HEK293 (cell line): ENCODE data around the gene COPZ1.

Experiments
- CTCF ChIA-PET: fragments of 350-600 bp; formaldehyde crosslinking; extraction: SDS; loops from one replicate; lab custom pipeline; 2021; ENCODE audit warnings: antibody characterized with exemption; lab: Yijun Ruan, JAX
- POLR2A ChIA-PET: fragments of 300-600 bp; formaldehyde crosslinking; extraction: SDS; loops from one replicate; lab custom pipeline; 2020; ENCODE audit warnings: antibody characterized with exemption, inconsistent platforms; lab: Yijun Ruan, JAX
- H3K27ac ChIP-seq: fragments of 200-500 bp; sonication (Bioruptor generic); 2 replicates; pipeline ENCODE4 v1.5.1; 2014; ENCODE audit warnings: low read depth, low read length, control low read depth, inconsistent platforms; ENCODE audit errors: extremely low read depth
- H3K36me3 ChIP-seq, 2 experiments: fragments of 200-500 bp in 1 of 2; sonication (Bioruptor generic) in 1 of 2; 1 replicate in 1 of 2; 2 replicates in 1 of 2; pipeline ENCODE4 v1.5.1; 2014 to 2017; ENCODE audit warnings: inconsistent platforms in 2 of 2, low read length in 2 of 2; ENCODE audit not compliant: control insufficient read depth in 2 of 2, insufficient read depth in 1 of 2
- H3K4me1 ChIP-seq: fragments of 200-500 bp; sonication (Bioruptor generic); 2 replicates; pipeline ENCODE4 v1.5.1; 2014; ENCODE audit warnings: mild to moderate bottlenecking, low read length, inconsistent platforms; ENCODE audit not compliant: control insufficient read depth, insufficient read depth
- H3K4me3 ChIP-seq: 2 replicates; pipeline ENCODE4 v1.5.1; 2011; ENCODE audit warnings: low read depth, mild to moderate bottlenecking, control low read depth, low read length, moderate library complexity
- H3K9me3 ChIP-seq: fragments of 200-500 bp; sonication (Bioruptor generic); 2 replicates; pipeline ENCODE4 v1.5.1; 2014; ENCODE audit warnings: low read depth, low read length, inconsistent platforms; ENCODE audit not compliant: control insufficient read depth, insufficient read depth
- BCL11A ChIP-seq: fragments of 450-650 bp; formaldehyde crosslinking; IDR thresholded peaks from 2 replicates; pipeline ENCODE4 v1.5.1; 2016; ENCODE audit warnings: low read depth, missing biosample characterization, missing genetic modification characterization
- BCL6B ChIP-seq: fragments of 450-650 bp; formaldehyde crosslinking; IDR thresholded peaks from 2 replicates; pipeline ENCODE4 v1.5.1; 2017; ENCODE audit warnings: missing biosample characterization, missing genetic modification characterization
- HIC1 ChIP-seq: fragments of 450-650 bp; formaldehyde crosslinking; IDR thresholded peaks from 2 replicates; pipeline ENCODE4 v1.5.1; 2016; ENCODE audit warnings: missing biosample characterization, missing genetic modification characterization
- PATZ1 ChIP-seq: fragments of 450-650 bp; formaldehyde crosslinking; IDR thresholded peaks from 2 replicates; pipeline ENCODE4 v1.5.1; 2016; ENCODE audit warnings: missing biosample characterization, missing genetic modification characterization
- RBAK ChIP-seq: fragments of 450-650 bp; formaldehyde crosslinking; IDR thresholded peaks from 2 replicates; pipeline ENCODE4 v1.5.1; 2016; ENCODE audit warnings: missing biosample characterization, missing genetic modification characterization
- ZBTB1 ChIP-seq: fragments of 450-650 bp; formaldehyde crosslinking; IDR thresholded peaks from 2 replicates; pipeline ENCODE4 v1.5.1; 2016; ENCODE audit warnings: missing biosample characterization, missing genetic modification characterization
- ZBTB8A ChIP-seq: fragments of 450-650 bp; formaldehyde crosslinking; IDR thresholded peaks from 2 replicates; pipeline ENCODE4 v1.5.1; 2016; ENCODE audit warnings: missing biosample characterization, missing genetic modification characterization
- ZFP37 ChIP-seq: fragments of 450-650 bp; formaldehyde crosslinking; IDR thresholded peaks from 2 replicates; pipeline ENCODE4 v1.5.1; 2016; ENCODE audit warnings: missing biosample characterization, missing genetic modification characterization
- ZNF10 ChIP-seq: fragments of 450-650 bp; formaldehyde crosslinking; IDR thresholded peaks from 2 replicates; pipeline ENCODE4 v1.5.1; 2017; ENCODE audit warnings: missing biosample characterization, missing genetic modification characterization
- ZNF148 ChIP-seq: fragments of 450-650 bp; formaldehyde crosslinking; IDR thresholded peaks from 2 replicates; pipeline ENCODE4 v1.5.0; 2017; ENCODE audit warnings: missing biosample characterization, missing genetic modification characterization, borderline replicate concordance
- ZNF239 ChIP-seq: fragments of 450-650 bp; formaldehyde crosslinking; IDR thresholded peaks from 2 replicates; pipeline ENCODE4 v1.5.1; 2016; ENCODE audit warnings: missing biosample characterization, missing genetic modification characterization
- ZNF280C ChIP-seq: fragments of 450-650 bp; formaldehyde crosslinking; IDR thresholded peaks from 2 replicates; pipeline ENCODE4 v1.5.1; 2016; ENCODE audit warnings: missing biosample characterization, missing genetic modification characterization
- ZNF416 ChIP-seq: fragments of 450-650 bp; formaldehyde crosslinking; IDR thresholded peaks from 2 replicates; pipeline ENCODE4 v1.5.1; 2016; ENCODE audit warnings: missing biosample characterization, missing genetic modification characterization
- ZNF548 ChIP-seq: fragments of 450-650 bp; formaldehyde crosslinking; IDR thresholded peaks from 2 replicates; pipeline ENCODE4 v1.5.1; 2016; ENCODE audit warnings: missing biosample characterization, missing genetic modification characterization
- ZNF580 ChIP-seq: fragments of 450-650 bp; formaldehyde crosslinking; IDR thresholded peaks from 2 replicates; pipeline ENCODE4 v1.5.1; 2016; ENCODE audit warnings: missing biosample characterization, missing genetic modification characterization
- ZSCAN18 ChIP-seq: fragments of 450-650 bp; formaldehyde crosslinking; IDR thresholded peaks from 2 replicates; pipeline ENCODE4 v1.5.1; 2016; ENCODE audit warnings: missing biosample characterization, missing genetic modification characterization
- ZSCAN30 ChIP-seq: fragments of 450-650 bp; IDR thresholded peaks from 2 replicates; pipeline ENCODE4 v1.5.1; 2018; ENCODE audit warnings: missing biosample characterization, mild to moderate bottlenecking, missing genetic modification characterization, moderate library complexity
- ZSCAN4 ChIP-seq: fragments of 450-650 bp; formaldehyde crosslinking; IDR thresholded peaks from 2 replicates; pipeline ENCODE4 v1.5.1; 2017; ENCODE audit warnings: missing biosample characterization, missing genetic modification characterization

Gene COPZ1

GRCh38 chr12:54359762-54360351, 34.9 kb downstream of the COPZ1 start:
- ChIA-PET CTCF (interaction anchor here (0.5 to 8.8 kb wide), 25 partner anchors 9 to 351 kb away, joined by 3 to 137 read pairs (median 8); partner anchors contain the start of genes COPZ1, HOXC8 and NFE2), POLR2A (interaction anchor here (0.7 to 4.1 kb wide), 21 partner anchors 8 to 343 kb away, joined by 3 to 32 read pairs (median 4); partner anchors contain the start of genes CBX5, COPZ1, HNRNPA1 and NFE2)
- Histone ChIP-seq H3K36me3 (no peaks in the 10 kb centered on the region), H3K27ac (peak overlapping the region; percentile 80), H3K9me3 (no peaks in the 10 kb centered on the region), H3K4me1 (peaks cover 12% of the 10 kb centered on the region), H3K4me3 (peak overlapping the region; percentile 33)
- TF ChIP-seq ZNF416 (tag by site-specific recombination) (no peak), BCL11A (tag by site-specific recombination) (no peak), RBAK (no peak), ZNF10 (tag by site-specific recombination) (peak; percentile 93), ZNF548 (tag by site-specific recombination) (no peak), BCL6B (tag by site-specific recombination) (no peak), ZFP37 (no peak), ZNF280C (no peak), ZNF148 (tag by site-specific recombination) (no peak), ZBTB1 (0 out of 2 replicates have a peak, but pooled peaks have one; percentile 2), ZNF580 (tag by site-specific recombination) (peak; percentile 51; the same call in 1 of the 2 replicates)

- CTCF ChIA-PET = interaction anchor here (0.5 to 8.8 kb wide), 36 partner anchors 8 to 352 kb away, joined by 3 to 137 read pairs (median 6); partner anchors contain the start of genes COPZ1, HOXC8 and NFE2
- H3K4me3 ChIP-seq = no peak overlapping the region
- H3K36me3 ChIP-seq = no peaks in the 10 kb centered on the region
- no peaks in the 10 kb centered on the region for H3K9me3 ChIP-seq
- no peak overlapping the region; the same call in 1 of the 2 replicates for H3K27ac ChIP-seq
- peaks cover 12% of the 10 kb centered on the region for H3K4me1 ChIP-seq
- POLR2A ChIA-PET = interaction anchor here (0.5 to 4.1 kb wide), 3 partner anchors 81 to 141 kb away, joined by 4 to 32 read pairs (median 5); partner anchors contain the start of genes CBX5 and HNRNPA1
- TF ChIP-seq PATZ1 (tag by site-specific recombination) (peak; percentile 46), ZSCAN30 (tag by site-specific recombination) (peak; percentile 69; the same call in 1 of the 2 replicates), ZNF239 (no peak), ZSCAN18 (tag by site-specific recombination) (no peak), HIC1 (tag by site-specific recombination) (peak; percentile 79), ZBTB8A (tag by site-specific recombination) (0 out of 2 replicates have a peak, but pooled peaks have one; percentile 12), ZSCAN4 (peak; percentile 42; the same call in 1 of the 2 replicates)
Observed at GRCh38 chr12:54360717-54361456, 36.0 kb downstream of the COPZ1 start.
